Liver (tissue), 3 donors: ENCODE data around the gene GNG12.

Experiments
- ATF3 ChIP-seq: IDR thresholded peaks from 2 replicates; pipeline ENCODE4 v1.6.1; 2016; ENCODE audit warnings: antibody characterized with exemption
- EGR1 ChIP-seq, 2 donors: IDR thresholded peaks; 2 replicates each; pipeline ENCODE4 v1.6.1; 2016 to 2018; ENCODE audit warnings: antibody characterized with exemption in 2 of 2, low read depth in 2 of 2
- TAF1 ChIP-seq: conservative IDR thresholded peaks from 2 replicates; pipeline ENCODE4 v1.6.1; 2016; ENCODE audit warnings: antibody characterized with exemption, mild to moderate bottlenecking
- TF ChIP-seq, protein P1 (sequence below): IDR thresholded peaks from 2 replicates; pipeline ENCODE4 v1.6.1; 2016; ENCODE audit warnings: antibody characterized with exemption, mild to moderate bottlenecking
- TF ChIP-seq, protein P2 (sequence below): fragments of 150-350 bp; IDR thresholded peaks from 2 replicates; pipeline ENCODE4 v1.5.1; 2017; ENCODE audit warnings: improper control_type of control experiment, low read depth, low read length; ENCODE audit not compliant: missing input control
- donor health status: healthy.
- donor health status: healthy.

GRCh38 chr1:67710417-67710816, 122.8 kb downstream of the GNG12 start:
- TF ChIP-seq, protein P1, sequence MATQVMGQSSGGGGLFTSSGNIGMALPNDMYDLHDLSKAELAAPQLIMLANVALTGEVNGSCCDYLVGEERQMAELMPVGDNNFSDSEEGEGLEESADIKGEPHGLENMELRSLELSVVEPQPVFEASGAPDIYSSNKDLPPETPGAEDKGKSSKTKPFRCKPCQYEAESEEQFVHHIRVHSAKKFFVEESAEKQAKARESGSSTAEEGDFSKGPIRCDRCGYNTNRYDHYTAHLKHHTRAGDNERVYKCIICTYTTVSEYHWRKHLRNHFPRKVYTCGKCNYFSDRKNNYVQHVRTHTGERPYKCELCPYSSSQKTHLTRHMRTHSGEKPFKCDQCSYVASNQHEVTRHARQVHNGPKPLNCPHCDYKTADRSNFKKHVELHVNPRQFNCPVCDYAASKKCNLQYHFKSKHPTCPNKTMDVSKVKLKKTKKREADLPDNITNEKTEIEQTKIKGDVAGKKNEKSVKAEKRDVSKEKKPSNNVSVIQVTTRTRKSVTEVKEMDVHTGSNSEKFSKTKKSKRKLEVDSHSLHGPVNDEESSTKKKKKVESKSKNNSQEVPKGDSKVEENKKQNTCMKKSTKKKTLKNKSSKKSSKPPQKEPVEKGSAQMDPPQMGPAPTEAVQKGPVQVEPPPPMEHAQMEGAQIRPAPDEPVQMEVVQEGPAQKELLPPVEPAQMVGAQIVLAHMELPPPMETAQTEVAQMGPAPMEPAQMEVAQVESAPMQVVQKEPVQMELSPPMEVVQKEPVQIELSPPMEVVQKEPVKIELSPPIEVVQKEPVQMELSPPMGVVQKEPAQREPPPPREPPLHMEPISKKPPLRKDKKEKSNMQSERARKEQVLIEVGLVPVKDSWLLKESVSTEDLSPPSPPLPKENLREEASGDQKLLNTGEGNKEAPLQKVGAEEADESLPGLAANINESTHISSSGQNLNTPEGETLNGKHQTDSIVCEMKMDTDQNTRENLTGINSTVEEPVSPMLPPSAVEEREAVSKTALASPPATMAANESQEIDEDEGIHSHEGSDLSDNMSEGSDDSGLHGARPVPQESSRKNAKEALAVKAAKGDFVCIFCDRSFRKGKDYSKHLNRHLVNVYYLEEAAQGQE: no peak
- TF ChIP-seq, protein P2, sequence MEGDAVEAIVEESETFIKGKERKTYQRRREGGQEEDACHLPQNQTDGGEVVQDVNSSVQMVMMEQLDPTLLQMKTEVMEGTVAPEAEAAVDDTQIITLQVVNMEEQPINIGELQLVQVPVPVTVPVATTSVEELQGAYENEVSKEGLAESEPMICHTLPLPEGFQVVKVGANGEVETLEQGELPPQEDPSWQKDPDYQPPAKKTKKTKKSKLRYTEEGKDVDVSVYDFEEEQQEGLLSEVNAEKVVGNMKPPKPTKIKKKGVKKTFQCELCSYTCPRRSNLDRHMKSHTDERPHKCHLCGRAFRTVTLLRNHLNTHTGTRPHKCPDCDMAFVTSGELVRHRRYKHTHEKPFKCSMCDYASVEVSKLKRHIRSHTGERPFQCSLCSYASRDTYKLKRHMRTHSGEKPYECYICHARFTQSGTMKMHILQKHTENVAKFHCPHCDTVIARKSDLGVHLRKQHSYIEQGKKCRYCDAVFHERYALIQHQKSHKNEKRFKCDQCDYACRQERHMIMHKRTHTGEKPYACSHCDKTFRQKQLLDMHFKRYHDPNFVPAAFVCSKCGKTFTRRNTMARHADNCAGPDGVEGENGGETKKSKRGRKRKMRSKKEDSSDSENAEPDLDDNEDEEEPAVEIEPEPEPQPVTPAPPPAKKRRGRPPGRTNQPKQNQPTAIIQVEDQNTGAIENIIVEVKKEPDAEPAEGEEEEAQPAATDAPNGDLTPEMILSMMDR: no peak
- TF ChIP-seq TAF1 (no peak), ATF3 (no peak), EGR1 (IDR thresholded peaks at IDR 0.05; ENCODE audit: low read depth in 2 of 2) (no peak)
